Muscle of leg (tissue), 11 donors: ENCODE results near the gene MAT2A. TPM values are rescaled to one million over a fixed set of nuclear protein-coding genes. Genes with fewer than 3 reads are reported as not detected.
"Not testable (repeated sequence)": the region's sequence is repeated elsewhere in the genome, so short reads cannot be mapped to it uniquely, and the experiment has no call there.

Experiments used
- DNase-seq: peaks from one replicate; pipeline ENCODE4 v3.0.0; 2013
- H3K27ac ChIP-seq: one replicate; pipeline ENCODE4 v1.5.1; 2013; ENCODE audit warnings: mild to moderate bottlenecking, low read length, control low read depth
- H3K27me3 ChIP-seq: one replicate; pipeline ENCODE4 v1.6.1; 2013; ENCODE audit warnings: low read length; ENCODE audit not compliant: control insufficient read depth, insufficient read depth
- H3K36me3 ChIP-seq: one replicate; pipeline ENCODE4 v1.6.1; 2013; ENCODE audit warnings: low read length; ENCODE audit not compliant: control insufficient read depth, insufficient read depth
- H3K4me1 ChIP-seq: one replicate; pipeline ENCODE4 v1.6.1; 2013; ENCODE audit warnings: low read length; ENCODE audit not compliant: control insufficient read depth, insufficient read depth
- H3K4me3 ChIP-seq: one replicate; pipeline ENCODE4 v1.5.1; 2013; ENCODE audit warnings: low read length, control low read depth
- H3K9me3 ChIP-seq: replicated peaks from 2 replicates; pipeline ENCODE4 v1.6.1; 2013; ENCODE audit warnings: low read depth, low read length; ENCODE audit not compliant: control insufficient read depth
- WGBS: methylation state at CpG from one replicate; pipeline ENCODE4 v1.1.5; 2013; ENCODE audit warnings: missing lambda C conversion rate; ENCODE audit not compliant: insufficient coverage; 5-methylcytosine and 5-hydroxymethylcytosine counted together
- polyA plus RNA-seq, 8 donors: library from polyadenylated mRNA; unstranded; fragments of 120-200 nt; gene quantifications; one replicate each; pipeline versions ENCODE4 v1.2.1 to v1.2.3, GENCODE V29; 2013; ENCODE audit warnings: inconsistent platforms in 1 of 8, low replicate concordance in 1 of 8; ENCODE audit not compliant: insufficient read length in 8 of 8, insufficient read depth in 1 of 8
- total RNA-seq: library from RNA; stranded (reverse); fragments of 120-200 nt; gene quantifications from one replicate; pipeline ENCODE4 v1.2.4, GENCODE V29; 2013

Gene MAT2A
- total and polyA plus RNA-seq, 9 donors: 71.5 to 240 (median 179) TPM

DNA sequence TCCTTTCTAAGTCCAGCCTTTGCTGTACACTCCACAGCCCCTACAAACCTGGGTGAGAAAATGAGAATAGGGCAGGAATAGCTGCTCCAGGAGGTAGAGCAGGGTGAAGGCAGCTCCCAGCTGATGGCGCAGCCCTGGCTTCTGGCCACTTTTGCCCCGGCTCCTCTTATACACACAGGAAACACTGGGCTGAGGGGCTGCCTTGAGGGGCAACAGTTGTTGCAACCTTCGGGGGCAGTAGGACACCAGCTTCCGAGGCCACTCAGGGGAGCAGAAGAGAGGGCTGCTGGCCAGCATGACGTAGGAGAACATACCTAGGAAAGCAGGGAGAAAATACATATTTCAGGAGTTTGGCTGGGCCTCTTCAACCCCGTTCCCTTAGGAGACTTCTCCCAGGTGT is 14.2 kb downstream of the MAT2A start:
- Histone ChIP-seq H3K36me3 (peaks cover 79% of the 10 kb centered on the region), H3K27ac (no peak overlapping the region), H3K4me3 (no peak overlapping the region), H3K27me3 (no peaks in the 10 kb centered on the region), H3K9me3 (no peaks in the 10 kb centered on the region), H3K4me1 (peaks cover 6% of the 10 kb centered on the region)
- 71% methylated on average over 4 of the region's 6 CpGs for whole genome bisulfite sequencing
- DNase-seq: no peak

DNA sequence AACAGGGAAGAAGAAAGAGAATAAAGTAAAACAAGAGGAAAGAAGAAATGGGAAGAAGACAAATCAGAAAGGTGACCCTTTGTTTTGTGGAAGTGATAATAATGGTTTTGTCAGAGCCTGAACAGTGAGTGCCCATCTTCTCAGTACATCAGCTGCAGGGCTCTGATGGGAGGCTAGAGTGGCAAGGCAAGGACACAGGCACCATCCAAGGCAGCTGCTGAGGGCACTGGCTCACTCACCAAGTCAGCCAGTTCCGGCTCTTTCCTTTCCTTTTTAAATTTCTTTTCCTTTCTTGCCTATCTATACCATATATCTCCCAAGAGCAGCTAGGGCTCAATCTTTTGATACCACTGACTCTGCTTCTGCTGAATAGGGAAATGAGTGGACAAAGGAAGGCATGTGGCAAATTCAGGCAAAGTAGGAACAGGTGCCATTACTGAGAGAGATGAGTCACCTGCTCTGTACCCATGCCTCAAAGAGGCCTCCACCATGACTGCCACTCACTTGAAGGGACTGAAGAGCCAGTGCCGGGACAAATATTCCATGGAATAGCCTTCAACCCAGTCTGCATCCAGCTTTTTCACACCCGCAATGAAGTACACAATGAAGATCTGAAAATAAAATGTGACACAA is 16.1 kb downstream of the MAT2A start:
- Histone ChIP-seq H3K27me3 (no peaks in the 10 kb centered on the region), H3K9me3 (no peaks in the 10 kb centered on the region), H3K36me3 (peaks cover 77% of the 10 kb centered on the region), H3K27ac (no peak overlapping the region), H3K4me3 (no peak overlapping the region), H3K4me1 (peaks cover 6% of the 10 kb centered on the region)
- no CpG with 5 or more reads among the region's 3 CpGs for WGBS
- DNase-seq: no peak

DNA sequence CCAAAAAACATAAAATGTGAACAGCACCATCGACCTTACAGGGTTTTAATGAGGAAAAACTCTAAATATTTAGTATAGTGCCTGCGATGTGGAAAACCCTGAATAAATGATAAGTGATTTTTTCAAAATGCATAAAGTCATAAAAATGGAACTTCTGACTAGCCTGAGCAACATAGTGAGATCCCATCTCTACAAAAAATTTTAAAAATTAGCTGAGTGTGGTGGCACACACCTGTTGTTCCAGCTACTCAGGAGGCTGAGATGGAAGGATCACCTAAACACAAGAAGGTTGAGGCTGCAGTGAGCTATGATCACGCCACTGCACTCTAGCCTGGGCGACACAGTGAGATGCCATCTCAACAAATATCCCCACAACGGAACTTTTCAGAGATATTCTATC is 18.2 kb downstream of the MAT2A start:
- Histone ChIP-seq H3K27ac (no peak overlapping the region), H3K9me3 (no peaks in the 10 kb centered on the region), H3K27me3 (no peaks in the 10 kb centered on the region), H3K4me1 (peaks cover 14% of the 10 kb centered on the region), H3K36me3 (peaks cover 58% of the 10 kb centered on the region), H3K4me3 (no peak overlapping the region)
- no peak for DNase-seq
- no CpG with 5 or more reads among the region's 5 CpGs for WGBS

DNA sequence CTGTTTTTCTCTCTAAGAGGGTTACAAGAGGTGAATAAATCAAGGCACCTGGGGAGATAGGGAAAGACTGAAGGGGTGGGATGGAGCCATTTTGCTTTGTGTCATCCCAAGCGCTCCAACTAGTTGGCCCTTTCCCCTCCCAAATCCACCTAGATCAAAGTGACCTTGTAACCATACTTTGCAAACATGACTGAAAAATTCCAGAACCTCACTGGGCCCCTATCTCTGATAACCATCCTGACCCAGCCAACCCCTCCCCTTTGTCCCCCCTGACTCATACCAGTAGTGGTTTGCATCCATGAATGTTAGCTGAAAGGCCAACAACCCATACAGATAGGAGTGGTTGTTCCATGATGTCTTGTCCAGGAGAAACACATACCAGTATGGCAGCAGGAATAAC is 19.2 kb downstream of the MAT2A start:
- no peak for DNase-seq
- no peak overlapping the region for H3K4me3 ChIP-seq
- no CpG with 5 or more reads among the region's 1 CpG for WGBS
- no peaks in the 10 kb centered on the region for H3K27me3 ChIP-seq
- H3K36me3 ChIP-seq: peaks cover 48% of the 10 kb centered on the region
- H3K27ac ChIP-seq: no peak overlapping the region
- H3K4me1 ChIP-seq: peaks cover 15% of the 10 kb centered on the region
- H3K9me3 ChIP-seq: no peaks in the 10 kb centered on the region

DNA sequence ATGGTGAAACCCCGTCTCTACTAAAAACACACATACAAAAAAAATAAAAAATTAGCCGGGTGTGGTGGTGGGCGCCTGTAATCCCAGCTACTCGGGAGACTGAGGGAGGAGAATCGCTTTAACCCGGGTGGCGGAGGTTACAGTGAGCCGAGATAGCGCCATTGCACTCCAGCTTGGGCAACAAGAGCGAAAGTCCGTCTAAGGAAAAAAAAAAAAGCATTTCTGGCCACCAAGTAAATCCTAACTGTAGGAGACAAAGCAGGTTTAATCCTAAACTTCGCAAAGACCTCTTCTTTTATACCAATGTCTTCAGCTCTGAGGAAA is 21.4 kb downstream of the MAT2A start:
- 90% methylated on average over 10 of the region's 12 CpGs for WGBS

DNA sequence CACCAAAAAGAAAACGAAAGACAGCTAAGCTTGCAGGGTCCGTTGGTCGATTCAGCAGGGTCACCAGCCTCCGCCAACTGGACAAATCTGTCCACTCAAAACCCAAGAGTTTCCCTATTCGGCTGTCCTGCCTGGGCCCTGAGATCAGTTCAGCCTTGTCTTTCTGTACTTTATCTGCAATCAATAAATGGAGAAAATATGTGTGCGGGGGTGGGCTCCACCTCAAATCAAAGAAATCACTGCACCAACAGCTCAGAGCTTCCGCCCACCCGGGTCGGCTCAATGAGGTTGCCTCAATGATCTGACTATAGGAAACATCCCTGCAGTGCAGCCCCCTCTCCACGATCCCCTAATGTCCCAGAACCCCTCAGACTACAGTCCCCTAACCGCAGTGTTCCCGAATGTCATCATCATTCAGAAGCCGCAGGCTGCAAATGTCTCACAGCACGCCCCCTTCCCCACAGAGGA is 21.9 kb downstream of the MAT2A start:
- Histone ChIP-seq H3K4me1 (peaks cover 15% of the 10 kb centered on the region), H3K36me3 (peaks cover 24% of the 10 kb centered on the region), H3K9me3 (no peaks in the 10 kb centered on the region), H3K4me3 (peak overlapping the region; percentile 82), H3K27ac (peak overlapping the region; percentile 71), H3K27me3 (no peaks in the 10 kb centered on the region)
- WGBS: 0% methylated on average over 9 of the region's 14 CpGs
- DNase-seq: no peak

More for the DNA sequence above, 21.4 kb downstream of the MAT2A start:
- H3K27ac ChIP-seq, H3K9me3 ChIP-seq, DNase-seq, H3K27me3 ChIP-seq: not testable (repeated sequence)
- H3K4me3 ChIP-seq: peak overlapping the region; percentile 82
- peaks cover 27% of the 10 kb centered on the region for H3K36me3 ChIP-seq
- H3K4me1 ChIP-seq: peaks cover 15% of the 10 kb centered on the region

DNA sequence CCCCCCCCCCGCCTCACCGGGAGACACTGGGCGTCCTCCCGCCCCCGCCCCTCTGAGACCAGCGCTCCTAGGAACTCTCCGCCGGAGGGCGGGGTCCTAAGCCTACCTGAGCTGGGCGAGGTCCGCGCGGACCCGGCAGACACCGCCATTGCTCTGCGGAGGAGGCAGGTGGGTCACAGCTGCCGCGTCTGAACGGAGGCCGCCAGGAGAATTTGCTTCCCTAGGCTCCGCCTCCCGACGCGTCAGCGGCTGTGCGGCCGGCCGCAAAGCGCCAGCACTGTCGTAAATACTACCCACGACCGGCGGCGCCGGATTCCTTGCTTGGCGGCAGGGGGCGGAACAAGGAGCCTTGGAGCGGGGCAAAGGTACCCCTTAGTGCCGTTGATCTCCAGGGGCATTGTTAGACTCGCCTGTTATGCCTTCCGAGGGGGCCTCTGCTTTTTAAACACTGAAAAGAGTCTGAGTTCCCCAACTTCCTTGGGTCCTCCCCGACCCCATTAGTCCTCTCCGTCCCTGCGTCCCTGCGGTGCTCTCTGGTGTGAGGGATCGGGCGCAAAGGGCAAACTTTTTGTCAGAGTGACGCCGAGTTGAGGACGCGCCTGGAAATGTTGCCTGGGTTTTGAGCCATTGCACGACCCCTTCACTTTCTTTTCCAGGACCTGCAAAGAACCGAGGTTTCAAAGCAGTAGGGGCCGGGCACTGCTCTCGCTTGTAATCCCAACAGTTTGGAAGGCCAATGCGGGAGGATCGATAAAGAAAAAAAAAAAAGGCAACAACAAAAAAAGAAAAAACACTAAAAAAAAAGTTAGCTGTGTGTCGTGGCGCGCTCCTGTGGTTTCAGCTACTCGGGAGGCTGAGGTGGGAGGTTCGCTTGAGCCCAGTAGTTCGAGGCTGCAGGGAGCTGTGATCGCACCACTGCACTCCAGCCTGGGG is 22.6 kb downstream of the MAT2A start, which contains the start of gene GGCX:
Gene GGCX (minus strand): TSS at position 214 of the 933 bp plus-strand sequence. CDS start 65 bp downstream, at position 149.
- 5% methylated on average over 45 of the region's 64 CpGs for WGBS

DNA sequence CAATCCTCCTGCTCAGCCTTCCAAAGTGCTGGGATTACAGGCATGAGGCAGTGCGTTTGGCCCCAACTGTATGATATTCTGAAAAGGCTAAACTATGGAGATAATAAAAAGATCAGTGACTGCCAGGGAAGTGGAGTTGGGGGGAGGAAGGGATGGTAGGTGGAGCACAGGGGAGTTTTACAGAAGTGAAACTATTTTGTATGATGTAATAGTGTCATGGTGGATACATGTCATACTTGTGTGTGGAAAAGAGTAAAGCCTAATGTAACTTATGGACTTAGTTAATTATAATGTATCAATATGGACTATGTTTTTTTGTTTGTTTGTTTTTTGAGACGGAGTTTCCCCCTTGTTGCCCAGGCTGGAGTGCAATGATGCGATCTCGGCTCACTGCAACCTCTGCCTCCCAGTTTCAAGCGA is 25.2 kb downstream of the MAT2A start:
- H3K36me3 ChIP-seq: peaks cover 2% of the 10 kb centered on the region
- no peak overlapping the region for H3K27ac ChIP-seq
- H3K27me3 ChIP-seq: no peaks in the 10 kb centered on the region
- no peaks in the 10 kb centered on the region for H3K9me3 ChIP-seq
- H3K4me3 ChIP-seq: no peak overlapping the region
- WGBS: 80% methylated on average over 1 of the region's 5 CpGs
- peaks cover 15% of the 10 kb centered on the region for H3K4me1 ChIP-seq
- DNase-seq: peak; percentile 51

More for the DNA sequence above, 22.6 kb downstream of the MAT2A start, which contains the start of gene GGCX:
- peaks cover 22% of the 10 kb centered on the region for H3K36me3 ChIP-seq
- no peaks in the 10 kb centered on the region for H3K27me3 ChIP-seq
- no peaks in the 10 kb centered on the region for H3K9me3 ChIP-seq
- DNase-seq: peak; percentile 98
- H3K27ac ChIP-seq: peak within 1 kb of the TSS; percentile 94
- peaks cover 15% of the 10 kb centered on the region for H3K4me1 ChIP-seq
- peak within 1 kb of the TSS; percentile 82 for H3K4me3 ChIP-seq

DNA sequence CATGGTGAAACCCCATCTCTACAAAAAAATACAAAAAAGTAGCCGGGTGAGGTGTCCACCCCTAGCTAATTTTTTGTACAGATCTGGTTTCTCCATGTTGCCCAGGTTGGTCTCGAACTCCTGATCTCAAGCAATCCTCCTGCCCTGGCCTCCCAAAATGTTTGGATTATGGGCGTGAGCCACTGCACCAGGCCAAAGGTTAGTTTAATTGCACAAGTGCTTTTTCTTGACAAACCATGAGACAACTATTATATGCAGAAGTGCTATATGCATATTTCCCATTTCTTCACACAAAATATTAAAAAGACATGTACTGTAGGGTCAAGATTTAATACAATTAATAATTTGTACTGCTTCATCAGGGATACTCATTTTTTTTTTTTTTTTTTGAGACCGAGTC is 27.3 kb downstream of the MAT2A start:
- no peaks in the 10 kb centered on the region for H3K36me3 ChIP-seq
- DNase-seq: no peak
- H3K4me3 ChIP-seq: no peak overlapping the region
- peaks cover 4% of the 10 kb centered on the region for H3K4me1 ChIP-seq
- 95% methylated on average over 2 of the region's 4 CpGs for WGBS
- H3K9me3 ChIP-seq: no peaks in the 10 kb centered on the region
- no peaks in the 10 kb centered on the region for H3K27me3 ChIP-seq
- no peak overlapping the region for H3K27ac ChIP-seq

DNA sequence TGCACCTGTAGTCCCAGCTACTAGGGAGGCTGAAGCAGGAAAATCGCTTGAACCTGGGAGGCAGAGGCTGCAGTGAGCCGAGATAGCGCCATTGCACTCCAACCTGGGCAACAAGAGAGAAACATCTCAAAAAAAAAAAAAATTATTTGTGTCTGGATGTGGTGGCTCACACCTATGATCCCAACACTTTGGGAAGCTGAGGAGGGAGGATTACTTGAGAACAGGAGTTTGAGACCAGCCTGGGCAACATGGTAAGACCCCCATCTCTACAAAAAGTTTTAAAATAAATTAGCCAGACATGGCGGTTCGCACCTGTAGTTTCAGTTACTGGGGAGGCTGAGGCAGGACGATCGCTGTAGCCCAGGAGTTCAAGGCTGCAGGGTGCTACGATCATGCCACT is 36.8 kb downstream of the MAT2A start:
- no CpG with 5 or more reads among the region's 8 CpGs for WGBS
- Histone ChIP-seq H3K27ac (no peak overlapping the region), H3K4me1 (peaks cover 40% of the 10 kb centered on the region), H3K27me3 (peaks cover 2% of the 10 kb centered on the region), H3K9me3 (no peaks in the 10 kb centered on the region), H3K4me3 (no peak overlapping the region), H3K36me3 (no peaks in the 10 kb centered on the region)
- DNase-seq: no peak
